ENCODE data around the gene TNRC6C.

TNRC6C gene

GRCh38 chr17:78101542-78101941, 143.0 kb downstream of the TNRC6C start:
- Histone ChIP-seq H3K9ac (ENCODE audit: low read length) (no peak overlapping the region), H3K4me3 (ENCODE audit: low read length) (no peak overlapping the region), H3K4me1 (ENCODE audit: control insufficient read depth, insufficient read depth, low read length) (no peaks in the 10 kb centered on the region), H3K36me3 (ENCODE audit: control insufficient read depth, insufficient read depth, low read length, severe bottlenecking) (peaks cover 63% of the 10 kb centered on the region), H3K27me3 (replicated peaks; ENCODE audit: control insufficient read depth, insufficient read depth, low read length) (no peaks in the 10 kb centered on the region), H3K9me3 (ENCODE audit: control insufficient read depth, low read length) (no peaks in the 10 kb centered on the region)
- DNase-seq (ENCODE audit: low read depth), result no peak

GRCh38 chr17:78103311-78103710, 144.8 kb downstream of the TNRC6C start:
- Histone ChIP-seq H3K4me3 (ENCODE audit: low read length) (no peak overlapping the region), H3K9me3 (ENCODE audit: control insufficient read depth, low read length) (no peaks in the 10 kb centered on the region), H3K36me3 (ENCODE audit: control insufficient read depth, insufficient read depth, low read length, severe bottlenecking) (peaks cover 50% of the 10 kb centered on the region), H3K4me1 (ENCODE audit: control insufficient read depth, insufficient read depth, low read length) (peaks cover 9% of the 10 kb centered on the region), H3K27me3 (replicated peaks; ENCODE audit: control insufficient read depth, insufficient read depth, low read length) (no peaks in the 10 kb centered on the region), H3K9ac (ENCODE audit: low read length) (no peak overlapping the region)
- no peak for DNase-seq (ENCODE audit: low read depth)

GRCh38 chr17:78104540-78104941, 146.0 kb downstream of the TNRC6C start:
- Histone ChIP-seq H3K4me3 (ENCODE audit: low read length) (no peak overlapping the region), H3K36me3 (ENCODE audit: control insufficient read depth, insufficient read depth, low read length, severe bottlenecking) (peaks cover 39% of the 10 kb centered on the region), H3K9ac (ENCODE audit: low read length) (no peak overlapping the region), H3K27me3 (replicated peaks; ENCODE audit: control insufficient read depth, insufficient read depth, low read length) (no peaks in the 10 kb centered on the region), H3K9me3 (ENCODE audit: control insufficient read depth, low read length) (no peaks in the 10 kb centered on the region), H3K4me1 (ENCODE audit: control insufficient read depth, insufficient read depth, low read length) (peaks cover 9% of the 10 kb centered on the region)
- DNase-seq (ENCODE audit: low read depth), result no peak

GRCh38 chr17:78105101-78105500, 146.6 kb downstream of the TNRC6C start:
- no peaks in the 10 kb centered on the region for H3K9me3 ChIP-seq (ENCODE audit: control insufficient read depth, low read length)
- peaks cover 9% of the 10 kb centered on the region for H3K4me1 ChIP-seq (ENCODE audit: control insufficient read depth, insufficient read depth, low read length)
- no peak overlapping the region for H3K4me3 ChIP-seq (ENCODE audit: low read length)
- H3K36me3 ChIP-seq (ENCODE audit: control insufficient read depth, insufficient read depth, low read length, severe bottlenecking), result peaks cover 35% of the 10 kb centered on the region
- H3K9ac ChIP-seq (ENCODE audit: low read length), result no peak overlapping the region
- no peak for DNase-seq (ENCODE audit: low read depth)
- H3K27me3 ChIP-seq (replicated peaks; ENCODE audit: control insufficient read depth, insufficient read depth, low read length), result no peaks in the 10 kb centered on the region

- Histone ChIP-seq H3K4me3 (ENCODE audit: low read length) (no peak overlapping the region), H3K27me3 (replicated peaks; ENCODE audit: control insufficient read depth, insufficient read depth, low read length) (no peaks in the 10 kb centered on the region), H3K36me3 (ENCODE audit: control insufficient read depth, insufficient read depth, low read length, severe bottlenecking) (peaks cover 31% of the 10 kb centered on the region), H3K4me1 (ENCODE audit: control insufficient read depth, insufficient read depth, low read length) (peaks cover 9% of the 10 kb centered on the region), H3K9ac (ENCODE audit: low read length) (no peak overlapping the region), H3K9me3 (ENCODE audit: control insufficient read depth, low read length) (no peaks in the 10 kb centered on the region)
- no peak for DNase-seq (ENCODE audit: low read depth)
Measured at GRCh38 chr17:78105551-78105950, 147.0 kb downstream of the TNRC6C start.

- Histone ChIP-seq H3K36me3 (ENCODE audit: control insufficient read depth, insufficient read depth, low read length, severe bottlenecking) (peaks cover 30% of the 10 kb centered on the region), H3K9ac (ENCODE audit: low read length) (no peak overlapping the region), H3K4me1 (ENCODE audit: control insufficient read depth, insufficient read depth, low read length) (peaks cover 9% of the 10 kb centered on the region)
Measured at GRCh38 chr17:78106211-78106610, 147.7 kb downstream of the TNRC6C start.

GRCh38 chr17:78107457-78107856, 149.0 kb downstream of the TNRC6C start:
- H3K9me3 ChIP-seq (ENCODE audit: control insufficient read depth, low read length), result no peaks in the 10 kb centered on the region
- peaks cover 9% of the 10 kb centered on the region for H3K4me1 ChIP-seq (ENCODE audit: control insufficient read depth, insufficient read depth, low read length)
- no peak overlapping the region for H3K9ac ChIP-seq (ENCODE audit: low read length)
- peak; percentile 7 for DNase-seq (ENCODE audit: low read depth)
- H3K4me3 ChIP-seq (ENCODE audit: low read length), result no peak overlapping the region
- H3K36me3 ChIP-seq (ENCODE audit: control insufficient read depth, insufficient read depth, low read length, severe bottlenecking), result peaks cover 22% of the 10 kb centered on the region
- peaks cover 6% of the 10 kb centered on the region for H3K27me3 ChIP-seq (replicated peaks; ENCODE audit: control insufficient read depth, insufficient read depth, low read length)

More at GRCh38 chr17:78106211-78106610, 147.7 kb downstream of the TNRC6C start:
- Histone ChIP-seq H3K4me3 (ENCODE audit: low read length) (no peak overlapping the region), H3K27me3 (replicated peaks; ENCODE audit: control insufficient read depth, insufficient read depth, low read length) (peaks cover 2% of the 10 kb centered on the region), H3K9me3 (ENCODE audit: control insufficient read depth, low read length) (no peaks in the 10 kb centered on the region)
- DNase-seq (ENCODE audit: low read depth), result no peak

GRCh38 chr17:78107976-78108725, 149.6 kb downstream of the TNRC6C start:
- no peak overlapping the region for H3K4me3 ChIP-seq (ENCODE audit: low read length)
- no peaks in the 10 kb centered on the region for H3K9me3 ChIP-seq (ENCODE audit: control insufficient read depth, low read length)
- no peak overlapping the region for H3K9ac ChIP-seq (ENCODE audit: low read length)
- H3K4me1 ChIP-seq (ENCODE audit: control insufficient read depth, insufficient read depth, low read length), result peaks cover 9% of the 10 kb centered on the region
- DNase-seq (ENCODE audit: low read depth), result no peak
- peaks cover 6% of the 10 kb centered on the region for H3K27me3 ChIP-seq (replicated peaks; ENCODE audit: control insufficient read depth, insufficient read depth, low read length)
- peaks cover 20% of the 10 kb centered on the region for H3K36me3 ChIP-seq (ENCODE audit: control insufficient read depth, insufficient read depth, low read length, severe bottlenecking)

- Histone ChIP-seq H3K4me1 (ENCODE audit: control insufficient read depth, insufficient read depth, low read length) (peaks cover 12% of the 10 kb centered on the region), H3K4me3 (ENCODE audit: low read length) (no peak overlapping the region), H3K27me3 (replicated peaks; ENCODE audit: control insufficient read depth, insufficient read depth, low read length) (peaks cover 12% of the 10 kb centered on the region), H3K36me3 (ENCODE audit: control insufficient read depth, insufficient read depth, low read length, severe bottlenecking) (peaks cover 12% of the 10 kb centered on the region), H3K9ac (ENCODE audit: low read length) (no peak overlapping the region), H3K9me3 (ENCODE audit: control insufficient read depth, low read length) (no peaks in the 10 kb centered on the region)
- no peak for DNase-seq (ENCODE audit: low read depth)
Measured at GRCh38 chr17:78108726-78109488, 150.4 kb downstream of the TNRC6C start.

- Histone ChIP-seq H3K9ac (ENCODE audit: low read length) (no peak overlapping the region), H3K36me3 (ENCODE audit: control insufficient read depth, insufficient read depth, low read length, severe bottlenecking) (peaks cover 7% of the 10 kb centered on the region), H3K9me3 (ENCODE audit: control insufficient read depth, low read length) (no peaks in the 10 kb centered on the region), H3K4me1 (ENCODE audit: control insufficient read depth, insufficient read depth, low read length) (peaks cover 16% of the 10 kb centered on the region), H3K4me3 (ENCODE audit: low read length) (no peak overlapping the region), H3K27me3 (replicated peaks; ENCODE audit: control insufficient read depth, insufficient read depth, low read length) (peaks cover 17% of the 10 kb centered on the region)
- DNase-seq (ENCODE audit: low read depth), result no peak
Measured at GRCh38 chr17:78109489-78109761, 150.9 kb downstream of the TNRC6C start.

GRCh38 chr17:78110363-78111015, 152.0 kb downstream of the TNRC6C start:
- no peak for DNase-seq (ENCODE audit: low read depth)
- peaks cover 1% of the 10 kb centered on the region for H3K36me3 ChIP-seq (ENCODE audit: control insufficient read depth, insufficient read depth, low read length, severe bottlenecking)
- no peak overlapping the region for H3K4me3 ChIP-seq (ENCODE audit: low read length)
- no peak overlapping the region for H3K9ac ChIP-seq (ENCODE audit: low read length)
- H3K27me3 ChIP-seq (replicated peaks; ENCODE audit: control insufficient read depth, insufficient read depth, low read length), result peaks cover 23% of the 10 kb centered on the region
- no peaks in the 10 kb centered on the region for H3K9me3 ChIP-seq (ENCODE audit: control insufficient read depth, low read length)
- peaks cover 16% of the 10 kb centered on the region for H3K4me1 ChIP-seq (ENCODE audit: control insufficient read depth, insufficient read depth, low read length)

Data from adipocyte (in vitro differentiated cells).